Dendritic cell treated with granulocyte-macrophage colony-stimulating factor and Interleukin-4, amounts not matched to agents 40 ng/mL and 50 ng/mL, for 4 days (primary cell): ENCODE results near the gene GLB1L3.
"Not testable (repeated sequence)": the region's sequence is repeated elsewhere in the genome, so short reads cannot be mapped to it uniquely, and the experiment has no call there.

Experiments
- H3K27ac Mint-ChIP-seq: one replicate; pipeline ENCODE4 v1.8.0; 2022; ENCODE audit warnings: mild to moderate bottlenecking, mixed read lengths
- H3K27me3 Mint-ChIP-seq: one replicate; pipeline ENCODE4 v1.8.0; 2022; ENCODE audit warnings: mild to moderate bottlenecking, mixed read lengths
- H3K36me3 Mint-ChIP-seq: one replicate; pipeline ENCODE4 v1.8.0; 2022; ENCODE audit warnings: low read depth, mixed read lengths
- H3K4me1 Mint-ChIP-seq: one replicate; pipeline ENCODE4 v1.8.0; 2022; ENCODE audit warnings: low read depth, mixed read lengths
- H3K4me3 Mint-ChIP-seq: one replicate; pipeline ENCODE4 v1.8.0; 2022; ENCODE audit warnings: mild to moderate bottlenecking, moderate library complexity, mixed read lengths
- H3K9me3 Mint-ChIP-seq: one replicate; pipeline ENCODE4 v1.8.0; 2022; ENCODE audit warnings: mixed read lengths
- intact Hi-C: fragments of 100-400 bp; cut with micrococcal nuclease; formaldehyde crosslinking; loops from one replicate; pipeline ENCODE4 v1.15.0; 2022

Gene GLB1L3

DNA sequence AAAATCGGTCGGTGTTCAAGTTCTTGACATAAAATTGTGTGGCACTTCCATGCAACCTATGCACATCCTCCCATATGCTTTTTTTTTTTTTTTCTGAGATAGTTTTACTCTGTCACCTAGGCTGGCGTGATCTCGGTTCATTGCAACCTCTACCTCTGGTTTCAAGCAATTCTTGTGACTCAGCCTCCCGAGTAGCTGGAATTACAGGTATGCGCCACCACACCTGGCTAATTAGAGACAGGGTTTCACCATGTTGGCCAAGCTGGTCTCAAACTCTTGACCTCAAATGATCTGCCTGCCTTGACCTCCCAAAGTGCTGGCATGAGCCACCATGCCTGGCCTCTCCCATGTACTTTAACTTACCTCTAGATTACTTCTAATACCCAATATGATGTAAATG lies 15.0 kb downstream of the GLB1L3 start:
- H3K4me3 Mint-ChIP-seq, result no peak overlapping the region
- intact Hi-C loops, result no loop called here
- no peaks in the 10 kb centered on the region for H3K4me1 Mint-ChIP-seq
- H3K9me3 Mint-ChIP-seq, result no peaks in the 10 kb centered on the region
- H3K27me3 Mint-ChIP-seq, result peaks cover 9% of the 10 kb centered on the region
- no peak overlapping the region for H3K27ac Mint-ChIP-seq
- no peaks in the 10 kb centered on the region for H3K36me3 Mint-ChIP-seq

DNA sequence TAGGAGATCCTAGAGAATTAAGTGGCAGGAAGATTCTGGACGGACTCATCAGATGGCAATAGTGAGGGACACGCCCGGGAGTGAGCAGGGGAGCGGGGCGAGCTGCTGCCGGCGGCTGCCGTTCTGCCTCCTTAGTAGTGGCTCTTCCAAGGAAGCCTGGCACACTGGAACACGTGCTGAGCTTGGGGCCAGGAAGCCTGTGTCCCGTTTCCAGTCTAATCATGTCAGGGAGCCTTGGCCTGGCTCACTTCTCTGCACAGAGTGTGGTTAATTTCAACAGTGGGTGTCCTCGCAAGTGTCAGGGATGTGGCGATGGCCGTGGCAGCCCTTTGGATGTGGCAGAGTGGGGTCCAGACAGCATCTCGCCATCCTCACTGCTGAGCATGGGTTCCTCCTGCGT lies 16.5 kb downstream of the GLB1L3 start:
- intact Hi-C loops, result no loop called here
- Mint-ChIP-seq H3K27me3 (peaks cover 9% of the 10 kb centered on the region), H3K4me3 (no peak overlapping the region), H3K9me3 (no peaks in the 10 kb centered on the region), H3K4me1 (no peaks in the 10 kb centered on the region), H3K36me3 (no peaks in the 10 kb centered on the region), H3K27ac (no peak overlapping the region)

DNA sequence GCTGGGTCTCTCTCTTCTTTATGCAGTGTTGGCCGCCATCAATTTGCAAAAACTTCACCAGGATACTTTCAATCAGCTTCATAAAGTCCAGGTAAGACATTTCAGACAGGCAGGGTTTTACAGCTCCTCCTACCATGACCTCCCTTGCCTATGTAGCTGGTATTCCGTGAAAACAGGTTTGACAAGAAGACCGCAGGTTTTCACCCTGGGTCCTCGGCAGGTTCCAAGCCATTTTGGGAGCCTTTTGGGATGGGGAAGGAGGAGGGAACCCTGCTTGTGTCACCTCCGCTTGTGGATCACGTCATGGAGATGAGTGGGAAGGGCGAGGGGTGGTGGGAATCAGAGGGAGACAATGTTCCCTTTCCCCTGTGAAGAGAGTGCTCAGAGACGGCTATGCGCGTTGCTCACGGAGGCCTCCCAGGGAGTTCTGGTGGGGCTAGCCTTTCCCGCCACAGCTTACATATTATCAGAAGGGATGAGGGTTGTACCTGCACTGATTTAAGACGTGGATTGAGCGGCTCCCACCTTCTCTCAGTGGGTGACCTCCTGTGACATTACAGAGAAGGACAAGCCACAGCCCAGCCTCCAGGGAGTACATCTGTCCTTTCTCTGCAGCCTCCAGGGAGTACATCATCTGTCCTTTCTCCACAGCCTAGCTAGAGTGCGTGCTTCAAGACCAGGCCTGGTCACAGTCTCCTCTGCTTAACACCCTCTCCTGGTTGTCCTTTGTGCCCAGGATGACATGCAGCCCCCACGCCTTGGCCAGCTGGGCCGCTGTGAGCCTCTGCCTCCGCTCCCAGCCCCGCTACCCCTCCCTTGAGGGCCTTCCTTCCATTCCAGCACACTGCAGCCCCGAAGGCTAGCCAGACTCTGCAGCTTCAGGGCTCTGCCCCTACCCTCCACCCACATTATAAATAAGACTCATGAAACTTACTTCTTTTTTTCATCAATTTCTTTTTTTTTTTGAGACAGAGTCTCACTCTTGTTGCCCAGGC lies 17.2 kb downstream of the GLB1L3 start:
- Mint-ChIP-seq H3K27me3 (peaks cover 7% of the 10 kb centered on the region), H3K36me3 (no peaks in the 10 kb centered on the region), H3K9me3 (no peaks in the 10 kb centered on the region), H3K4me1 (no peaks in the 10 kb centered on the region), H3K4me3 (no peak overlapping the region), H3K27ac (no peak overlapping the region)
- intact Hi-C loops, result no loop called here

DNA sequence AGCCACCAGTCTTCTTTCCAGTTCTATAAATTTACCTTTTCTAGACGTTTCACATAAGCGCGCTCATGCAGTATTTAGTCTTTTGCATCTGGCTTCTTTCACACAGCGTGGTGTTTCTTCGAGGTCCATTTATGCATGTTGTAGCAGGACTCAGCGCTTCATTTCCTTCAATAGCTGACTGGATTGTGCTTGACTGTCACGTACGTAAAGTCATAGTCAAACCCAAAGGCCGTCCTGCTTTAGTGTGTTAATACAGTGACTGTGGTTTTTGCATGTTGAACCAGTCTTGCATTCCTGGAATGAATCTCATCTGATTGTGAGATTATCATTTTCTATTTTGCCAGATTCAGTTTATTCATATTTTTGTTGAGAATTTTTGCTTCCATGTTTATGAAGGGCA lies 18.5 kb downstream of the GLB1L3 start:
- intact Hi-C loops, result no loop called here
- H3K9me3 Mint-ChIP-seq, result no peaks in the 10 kb centered on the region
- H3K4me1 Mint-ChIP-seq, result no peaks in the 10 kb centered on the region
- peaks cover 7% of the 10 kb centered on the region for H3K27me3 Mint-ChIP-seq
- H3K4me3 Mint-ChIP-seq, result no peak overlapping the region
- no peaks in the 10 kb centered on the region for H3K36me3 Mint-ChIP-seq
- H3K27ac Mint-ChIP-seq, result no peak overlapping the region

DNA sequence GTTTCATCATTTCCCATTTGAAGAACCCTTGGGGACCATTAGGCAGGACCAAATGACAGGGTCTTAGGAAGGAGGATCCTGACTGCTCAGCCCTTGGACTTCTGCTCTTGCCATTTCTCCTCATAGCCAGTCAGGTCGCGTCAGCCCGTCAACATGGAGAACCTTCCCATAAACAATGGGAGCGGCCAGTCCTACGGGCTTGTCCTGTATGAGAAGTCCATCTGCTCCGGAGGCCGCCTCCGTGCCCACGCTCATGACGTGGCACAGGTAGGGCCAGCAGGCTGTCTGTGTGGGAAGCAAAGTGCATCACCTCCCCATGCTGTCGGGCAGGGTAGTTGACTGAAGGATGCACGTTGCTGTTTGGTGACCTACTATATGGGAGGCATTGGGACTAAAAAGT lies 36.0 kb downstream of the GLB1L3 start:
- H3K27ac Mint-ChIP-seq, result no peak overlapping the region
- H3K4me3 Mint-ChIP-seq, result no peak overlapping the region
- peaks cover 5% of the 10 kb centered on the region for H3K27me3 Mint-ChIP-seq
- H3K36me3 Mint-ChIP-seq, result no peaks in the 10 kb centered on the region
- intact Hi-C loops, result no loop called here
- H3K9me3 Mint-ChIP-seq, result peaks cover 10% of the 10 kb centered on the region
- no peaks in the 10 kb centered on the region for H3K4me1 Mint-ChIP-seq

DNA sequence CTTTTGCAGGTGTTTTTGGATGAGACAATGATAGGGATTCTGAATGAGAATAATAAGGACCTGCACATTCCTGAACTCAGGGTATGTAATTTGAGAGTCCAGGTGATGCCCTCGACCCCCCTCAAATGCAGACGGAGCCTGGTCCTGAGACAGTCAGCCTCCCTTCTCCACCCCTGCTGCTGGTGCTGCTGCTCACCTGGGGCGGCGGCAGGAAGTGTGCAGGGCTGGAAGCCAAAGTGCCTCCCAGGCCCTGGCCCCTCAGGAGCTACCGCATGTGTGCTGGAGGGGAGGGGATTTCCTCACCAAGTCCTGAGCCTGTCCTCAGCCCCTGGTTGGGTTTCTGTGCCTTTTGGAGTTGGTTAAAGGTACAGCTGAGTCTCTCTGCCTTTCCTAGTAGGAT lies 36.6 kb downstream of the GLB1L3 start:
- H3K9me3 Mint-ChIP-seq, result peaks cover 15% of the 10 kb centered on the region

DNA sequence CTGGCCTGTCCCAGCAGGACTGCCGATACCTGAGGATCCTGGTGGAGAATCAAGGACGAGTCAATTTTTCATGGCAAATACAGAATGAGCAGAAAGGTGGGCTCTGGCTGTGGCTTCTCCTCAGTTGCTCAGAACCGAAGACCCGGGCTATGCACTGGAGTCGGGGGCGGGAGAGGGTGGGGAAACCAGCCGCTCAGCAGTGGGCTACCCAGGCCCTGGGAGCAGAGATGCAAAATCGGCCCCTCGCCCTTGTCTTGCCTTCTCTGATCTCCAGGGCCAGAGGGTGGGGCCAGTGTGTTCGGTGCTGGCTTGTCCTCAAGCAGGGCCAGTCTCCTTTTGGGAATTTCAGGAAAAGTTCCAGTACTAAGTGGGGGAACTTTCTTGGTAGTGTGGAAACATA lies 37.2 kb downstream of the GLB1L3 start:
- H3K4me3 Mint-ChIP-seq, result no peak overlapping the region
- no peak overlapping the region for H3K27ac Mint-ChIP-seq
- peaks cover 6% of the 10 kb centered on the region for H3K27me3 Mint-ChIP-seq
- intact Hi-C loops, result no loop called here
- H3K4me1 Mint-ChIP-seq, result no peaks in the 10 kb centered on the region
- H3K9me3 Mint-ChIP-seq, result peaks cover 15% of the 10 kb centered on the region
- no peaks in the 10 kb centered on the region for H3K36me3 Mint-ChIP-seq

More for the DNA sequence above, 36.6 kb downstream of the GLB1L3 start:
- no peaks in the 10 kb centered on the region for H3K36me3 Mint-ChIP-seq
- no peak overlapping the region for H3K4me3 Mint-ChIP-seq
- no peak overlapping the region for H3K27ac Mint-ChIP-seq
- H3K27me3 Mint-ChIP-seq, result peaks cover 6% of the 10 kb centered on the region
- intact Hi-C loops, result no loop called here
- no peaks in the 10 kb centered on the region for H3K4me1 Mint-ChIP-seq

DNA sequence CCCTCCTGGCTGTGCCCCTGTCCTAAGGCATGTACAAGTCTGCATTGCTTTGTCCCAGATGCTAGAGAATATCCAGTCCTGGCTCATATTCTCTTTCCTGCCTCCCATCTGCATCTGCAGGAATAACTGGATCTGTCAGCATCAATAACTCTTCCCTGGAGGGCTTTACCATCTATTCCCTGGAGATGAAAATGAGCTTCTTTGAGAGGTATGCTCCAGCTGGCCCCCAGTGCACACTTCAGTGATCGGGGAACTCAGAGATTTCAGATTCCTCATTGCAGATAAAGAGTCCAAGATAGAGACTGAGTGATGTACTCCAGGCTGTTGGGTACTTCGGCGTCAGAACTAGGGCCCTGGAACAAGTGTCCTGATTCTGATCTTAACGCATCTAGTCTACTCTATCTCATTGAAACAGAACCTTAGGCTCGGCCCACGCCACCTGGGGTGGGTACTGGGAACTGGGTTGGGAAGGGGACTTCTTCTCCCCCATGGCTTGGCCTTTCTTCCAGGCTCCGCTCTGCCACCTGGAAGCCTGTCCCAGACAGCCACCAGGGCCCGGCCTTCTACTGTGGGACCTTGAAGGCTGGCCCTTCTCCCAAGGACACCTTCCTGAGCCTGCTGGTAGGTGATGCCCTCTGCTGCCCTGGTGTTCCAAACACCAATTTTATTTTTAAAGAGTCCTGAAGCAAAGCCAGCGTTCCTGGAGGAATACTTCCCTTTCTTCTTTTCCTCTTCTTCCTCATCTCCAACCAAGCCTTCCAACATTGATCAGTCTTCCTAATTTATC lies 37.8 kb downstream of the GLB1L3 start:
- intact Hi-C loops, result no loop called here
- H3K9me3 Mint-ChIP-seq, result peaks cover 15% of the 10 kb centered on the region
- H3K4me3 Mint-ChIP-seq, result no peak overlapping the region
- no peak overlapping the region for H3K27ac Mint-ChIP-seq
- H3K4me1 Mint-ChIP-seq, result no peaks in the 10 kb centered on the region
- no peaks in the 10 kb centered on the region for H3K36me3 Mint-ChIP-seq
- peaks cover 6% of the 10 kb centered on the region for H3K27me3 Mint-ChIP-seq

DNA sequence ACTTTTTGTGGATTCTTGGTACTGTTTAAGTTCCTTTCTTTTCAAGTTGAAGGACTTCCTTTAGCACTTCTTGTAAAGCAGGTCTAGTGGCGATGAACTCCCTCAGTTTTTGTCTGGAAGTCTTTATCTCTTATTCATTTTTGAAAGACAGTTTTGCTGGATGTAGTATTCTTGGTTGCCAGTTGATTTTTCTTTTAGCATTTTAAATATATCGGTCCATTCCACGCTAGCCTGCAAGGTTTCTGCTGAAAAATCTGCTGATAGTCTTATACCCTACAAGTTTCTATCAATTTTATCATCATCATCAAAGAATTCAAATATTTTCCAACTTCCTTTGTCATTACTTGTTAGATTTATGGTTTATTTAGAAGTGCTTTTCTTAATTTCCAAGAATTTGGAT lies 40.9 kb downstream of the GLB1L3 start:
- no peak overlapping the region for H3K4me3 Mint-ChIP-seq
- H3K27me3 Mint-ChIP-seq, result peaks cover 2% of the 10 kb centered on the region
- intact Hi-C loops, result no loop called here
- peaks cover 24% of the 10 kb centered on the region for H3K9me3 Mint-ChIP-seq
- H3K27ac Mint-ChIP-seq, result no peak overlapping the region
- no peaks in the 10 kb centered on the region for H3K36me3 Mint-ChIP-seq
- no peaks in the 10 kb centered on the region for H3K4me1 Mint-ChIP-seq

DNA sequence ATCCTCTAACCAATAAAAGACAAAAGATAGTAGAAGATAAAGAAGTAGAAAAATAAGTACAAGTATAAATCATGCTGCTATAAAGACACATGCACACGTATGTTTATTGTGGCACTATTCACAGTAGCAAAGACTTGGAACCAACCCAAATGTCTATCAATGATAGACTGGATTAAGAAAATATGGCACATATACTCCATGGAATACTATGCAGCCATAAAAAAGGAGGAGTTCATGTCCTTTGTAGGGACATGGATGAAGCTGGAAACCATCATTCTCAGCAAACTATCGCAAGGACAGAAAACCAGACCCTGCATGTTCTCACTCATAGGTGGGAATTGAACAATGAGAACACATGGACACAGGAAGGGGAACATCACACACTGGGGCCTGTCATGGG lies 45.2 kb downstream of the GLB1L3 start:
- intact Hi-C loops, H3K4me1 Mint-ChIP-seq, H3K27ac Mint-ChIP-seq, H3K27me3 Mint-ChIP-seq, H3K4me3 Mint-ChIP-seq, H3K36me3 Mint-ChIP-seq: not testable (repeated sequence)
- peaks cover 22% of the 10 kb centered on the region for H3K9me3 Mint-ChIP-seq

DNA sequence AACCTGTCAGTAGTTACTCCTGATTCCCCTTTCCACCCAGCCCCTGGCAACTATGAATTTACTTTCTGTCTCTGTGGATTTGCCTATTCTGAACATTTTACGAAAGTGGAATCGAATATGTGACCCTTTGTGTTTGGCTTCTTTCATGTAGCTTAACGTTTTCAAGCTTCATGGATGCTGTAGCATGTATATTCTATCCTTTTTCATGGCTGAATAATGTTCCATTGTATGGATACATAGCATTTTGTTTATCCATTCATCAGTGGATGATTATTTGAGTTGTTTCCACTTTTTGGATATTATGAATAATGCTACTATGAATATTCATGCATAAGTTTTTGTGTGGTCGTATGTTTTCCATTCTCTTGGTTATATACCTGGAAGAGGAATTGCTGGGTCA lies 46.4 kb downstream of the GLB1L3 start:
- H3K4me1 Mint-ChIP-seq, result no peaks in the 10 kb centered on the region
- H3K9me3 Mint-ChIP-seq, result peaks cover 11% of the 10 kb centered on the region
- peaks cover 7% of the 10 kb centered on the region for H3K27me3 Mint-ChIP-seq
- no peaks in the 10 kb centered on the region for H3K36me3 Mint-ChIP-seq
- no peak overlapping the region for H3K4me3 Mint-ChIP-seq
- H3K27ac Mint-ChIP-seq, result no peak overlapping the region
- intact Hi-C loops, result no loop called here

DNA sequence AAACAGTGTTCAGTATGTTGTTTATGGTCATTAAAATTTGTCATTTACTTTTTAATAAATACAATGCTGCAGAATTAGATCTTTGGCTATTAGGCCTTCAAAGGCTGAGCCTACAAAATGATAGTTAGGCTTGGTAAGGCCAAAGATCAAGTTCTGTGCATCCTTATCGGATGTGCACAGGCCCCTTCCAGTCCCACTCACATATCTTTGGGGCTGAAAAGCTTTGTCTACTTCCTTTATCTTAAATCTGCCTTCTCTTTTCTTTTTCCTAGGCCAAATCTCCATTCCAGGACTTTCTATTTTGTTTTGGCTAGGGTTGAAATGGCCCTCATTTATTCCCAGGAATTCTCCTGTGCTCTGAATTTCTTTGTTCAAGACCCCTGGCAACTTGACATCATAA lies 52.3 kb downstream of the GLB1L3 start:
- no peak overlapping the region for H3K4me3 Mint-ChIP-seq
- H3K27me3 Mint-ChIP-seq, result peaks cover 43% of the 10 kb centered on the region
- no peak overlapping the region for H3K27ac Mint-ChIP-seq
- intact Hi-C loops, result no loop called here
- peaks cover 9% of the 10 kb centered on the region for H3K4me1 Mint-ChIP-seq
- no peaks in the 10 kb centered on the region for H3K36me3 Mint-ChIP-seq
- no peaks in the 10 kb centered on the region for H3K9me3 Mint-ChIP-seq

DNA sequence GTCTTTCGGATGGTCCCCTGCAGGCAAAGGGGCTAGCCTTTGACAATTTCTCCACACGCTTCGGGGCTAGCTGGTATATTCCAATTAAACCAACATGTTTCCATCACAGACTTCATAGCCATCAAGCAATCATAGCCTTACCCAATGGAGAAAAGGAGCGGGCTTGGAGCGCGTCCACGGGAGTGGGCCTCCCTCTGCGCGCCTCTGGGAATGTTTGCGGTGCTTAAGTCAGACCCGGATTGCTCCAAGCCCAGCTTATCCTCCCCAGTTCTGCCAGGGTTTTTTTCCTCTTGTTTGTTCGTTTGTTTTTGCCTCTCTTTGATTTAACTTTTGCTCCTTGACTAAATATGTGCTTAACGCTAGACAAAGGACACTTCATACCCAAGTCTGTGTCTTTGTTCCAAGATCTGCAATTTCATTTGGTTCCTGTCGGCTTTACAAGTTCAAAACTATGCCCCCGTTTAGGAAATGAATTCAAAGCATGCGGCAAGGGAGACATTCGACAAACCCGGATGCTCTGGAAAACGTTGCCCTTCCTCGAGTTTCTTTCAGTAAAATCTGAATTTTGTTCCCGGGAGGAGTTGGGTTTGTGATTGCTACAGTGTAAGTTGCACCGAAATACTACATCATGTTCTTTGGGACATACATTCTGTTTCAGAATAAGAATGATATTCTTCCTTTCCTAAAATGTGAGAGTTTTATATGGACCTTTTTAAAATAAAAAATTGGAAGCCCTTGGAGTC lies 54.6 kb downstream of the GLB1L3 start:
- H3K4me1 Mint-ChIP-seq, result peaks cover 17% of the 10 kb centered on the region
- H3K27ac Mint-ChIP-seq, result no peak overlapping the region
- peaks cover 64% of the 10 kb centered on the region for H3K27me3 Mint-ChIP-seq
- H3K36me3 Mint-ChIP-seq, result no peaks in the 10 kb centered on the region
- H3K9me3 Mint-ChIP-seq, result no peaks in the 10 kb centered on the region
- H3K4me3 Mint-ChIP-seq, result no peak overlapping the region
- intact Hi-C loops, result no loop called here
